ENCODE measurements around the gene MACF1. TPM values are rescaled to one million over a fixed set of nuclear protein-coding genes. Genes with fewer than 3 reads are reported as not detected.

MACF1 gene
- total RNA-seq, 1 experiment from 2014 or later: 134 TPM

GRCh38 chr1:39401106-39401505 is 196.6 kb downstream of the MACF1 start:
- in situ Hi-C loops (cut with HindIII; ENCODE audit: low sequenced_read_pairs): no loop called here
- DNase-seq (ENCODE audit: low spot score): no peak

GRCh38 chr1:39404876-39405275 is 200.4 kb downstream of the MACF1 start:
- in situ Hi-C loops (cut with HindIII; ENCODE audit: low sequenced_read_pairs): no loop called here
- DNase-seq (ENCODE audit: low spot score): no peak

- DNase-seq (ENCODE audit: low spot score): no peak
These were observed 200.9 kb downstream of the MACF1 start for GRCh38 chr1:39405358-39405757.

DNA sequence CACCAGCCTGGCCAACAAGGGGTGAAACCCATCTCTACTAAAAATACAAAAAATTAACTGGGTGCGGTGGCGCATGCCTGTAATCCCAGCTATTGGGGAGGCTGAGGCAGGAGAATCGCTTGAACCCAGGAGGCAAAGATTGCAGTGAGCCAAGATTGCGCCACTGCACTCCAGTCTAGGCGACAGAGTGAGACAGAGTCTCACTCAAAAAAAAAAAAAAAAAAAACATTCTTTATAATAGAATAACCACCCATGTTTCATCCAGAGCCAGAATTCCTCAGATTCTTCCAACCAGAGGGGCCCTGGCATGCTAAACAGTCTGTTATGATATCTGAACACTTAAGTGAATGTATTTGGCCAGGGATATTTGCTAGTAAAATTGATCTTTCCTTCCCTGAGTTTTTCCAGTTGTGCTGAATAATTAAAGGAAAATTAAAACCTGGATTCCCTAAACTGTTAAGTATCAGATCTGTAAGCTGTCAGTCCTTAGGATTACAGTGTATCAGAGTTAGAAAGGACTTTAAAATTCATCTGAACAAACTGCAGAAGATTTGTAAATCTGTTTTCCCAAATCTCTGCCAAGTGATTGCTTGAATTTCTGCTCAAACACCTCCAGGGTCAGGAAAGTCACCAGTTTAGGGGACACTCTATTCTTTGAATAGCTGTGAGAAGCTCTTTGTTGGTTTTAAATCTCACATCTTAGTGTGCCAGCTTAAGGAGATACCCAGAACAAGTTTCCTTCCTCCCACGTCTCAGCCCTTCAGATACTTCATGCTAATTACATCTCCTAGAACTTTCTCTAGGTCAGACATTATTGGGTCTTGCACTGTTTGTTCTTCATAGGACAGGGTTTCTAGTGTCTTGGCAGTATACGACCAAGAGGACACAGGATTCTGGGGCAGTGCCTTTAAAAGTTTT is 202.3 kb downstream of the MACF1 start:
- in situ Hi-C loops (cut with HindIII; ENCODE audit: low sequenced_read_pairs): no loop called here
- DNase-seq (ENCODE audit: low spot score): no peak

More at GRCh38 chr1:39405358-39405757, 200.9 kb downstream of the MACF1 start:
- in situ Hi-C loops (cut with HindIII; ENCODE audit: low sequenced_read_pairs): no loop called here

GRCh38 chr1:39407510-39407895 is 203.0 kb downstream of the MACF1 start:
- in situ Hi-C loops (cut with HindIII; ENCODE audit: low sequenced_read_pairs): no loop called here

GRCh38 chr1:39407896-39408640 is 203.6 kb downstream of the MACF1 start:
- in situ Hi-C loops (cut with HindIII; ENCODE audit: low sequenced_read_pairs): no loop called here
- DNase-seq (ENCODE audit: low spot score): no peak

More at GRCh38 chr1:39407510-39407895, 203.0 kb downstream of the MACF1 start:
- no peak for DNase-seq (ENCODE audit: low spot score)

DNA sequence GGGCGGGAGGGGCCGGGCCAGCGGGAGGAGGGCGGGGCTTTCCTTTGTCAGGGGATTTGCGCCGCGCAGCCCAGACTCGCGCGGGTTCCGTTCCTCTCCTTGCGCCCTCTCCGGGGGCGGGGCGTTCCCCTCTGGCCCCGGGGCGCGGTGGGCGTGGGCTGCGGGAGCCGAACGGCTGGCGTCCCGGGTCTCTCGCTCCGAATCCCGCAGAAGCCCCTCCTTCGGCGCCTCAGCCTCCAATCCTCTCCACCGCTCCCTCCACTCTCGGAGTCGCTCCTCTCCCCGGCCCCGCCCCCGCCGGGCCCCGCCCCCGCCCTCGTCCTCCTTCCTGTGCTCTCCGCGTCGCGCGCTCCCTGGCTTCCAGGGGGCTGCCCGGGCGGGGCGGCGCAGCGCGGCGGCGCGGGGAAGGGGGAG is 204.2 kb downstream of the MACF1 start:
- in situ Hi-C loops (cut with HindIII; ENCODE audit: low sequenced_read_pairs): no loop called here
- DNase-seq (ENCODE audit: low spot score): peak; percentile 93

DNA sequence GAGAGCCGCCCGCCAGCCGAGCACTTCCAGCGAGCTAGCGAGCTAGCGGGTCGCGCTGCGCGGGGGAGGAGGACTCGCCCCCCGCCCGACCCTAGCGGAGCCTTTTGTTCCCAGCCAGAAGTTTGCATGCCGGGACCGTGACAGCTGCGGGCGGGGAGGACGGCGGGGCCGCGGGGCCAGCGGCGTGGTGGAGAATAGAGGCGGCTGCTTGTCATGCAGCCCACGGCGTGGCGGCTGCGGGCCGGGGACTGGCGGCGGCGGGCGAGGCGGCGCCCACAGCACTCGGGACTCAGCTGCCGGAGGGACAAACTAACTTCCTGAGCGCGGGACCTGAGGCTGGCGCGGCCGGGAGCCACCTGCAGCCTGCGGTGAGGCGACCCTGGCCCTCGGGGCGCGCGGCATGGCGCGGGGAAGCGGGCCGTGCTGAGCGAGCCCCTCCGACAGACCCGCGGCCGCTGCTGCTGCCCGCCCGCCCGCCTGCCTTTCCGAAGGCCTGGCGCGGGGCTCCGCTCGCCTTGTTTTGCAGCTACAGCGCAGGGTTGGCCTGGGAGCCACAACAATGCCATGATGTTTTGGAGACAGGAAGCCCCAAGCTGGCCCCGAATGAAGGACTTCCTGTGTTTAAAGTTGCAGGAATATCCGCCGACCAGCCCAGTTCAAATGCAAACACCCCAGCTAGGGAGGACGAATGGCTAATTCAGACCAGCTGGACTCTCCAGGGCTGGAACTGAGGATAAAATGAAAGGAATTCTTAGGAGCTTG is 204.7 kb downstream of the MACF1 start:
- in situ Hi-C loops (cut with HindIII; ENCODE audit: low sequenced_read_pairs): no loop called here
- peak; percentile 45 for DNase-seq (ENCODE audit: low spot score)

- in situ Hi-C loops (cut with HindIII; ENCODE audit: low sequenced_read_pairs): no loop called here
- DNase-seq (ENCODE audit: low spot score): peak; percentile 43
These were observed 206.5 kb downstream of the MACF1 start for GRCh38 chr1:39410915-39411436.

DNA sequence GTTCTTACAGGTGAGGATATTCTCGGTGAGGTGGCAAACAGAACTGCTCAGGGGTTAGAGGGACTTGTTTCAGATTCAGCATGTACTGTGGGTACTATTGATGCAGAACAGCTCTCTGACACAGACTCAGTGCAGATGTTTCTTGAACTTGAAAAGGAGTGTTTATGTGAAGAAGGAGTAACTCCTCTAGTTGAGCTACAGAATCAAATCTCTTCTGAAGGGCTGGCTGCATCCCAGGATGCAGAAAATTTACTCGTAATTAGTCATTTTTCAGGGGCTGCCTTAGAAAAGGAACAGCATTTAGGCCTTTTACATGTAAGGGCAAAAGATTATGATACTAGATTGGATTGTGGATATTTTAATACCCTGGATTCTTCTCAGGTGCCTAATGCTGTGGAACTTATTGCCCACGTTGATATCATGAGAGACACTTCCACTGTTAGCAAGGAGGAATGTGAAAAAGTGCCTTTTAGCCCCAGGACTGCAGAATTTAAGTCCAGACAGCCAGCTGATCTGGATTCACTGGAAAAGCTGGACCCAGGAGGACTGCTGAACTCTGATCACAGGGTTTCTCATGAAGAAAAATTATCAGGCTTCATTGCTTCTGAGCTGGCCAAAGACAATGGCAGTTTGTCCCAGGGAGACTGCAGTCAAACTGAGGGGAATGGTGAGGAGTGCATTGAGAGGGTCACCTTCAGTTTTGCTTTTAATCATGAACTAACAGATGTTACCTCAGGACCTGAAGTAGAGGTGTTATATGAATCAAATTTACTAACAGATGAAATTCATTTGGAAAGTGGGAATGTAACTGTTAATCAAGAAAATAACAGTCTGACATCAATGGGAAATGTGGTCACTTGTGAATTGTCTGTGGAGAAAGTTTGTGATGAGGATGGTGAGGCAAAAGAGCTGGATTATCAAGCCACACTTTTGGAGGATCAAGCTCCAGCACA is 207.3 kb downstream of the MACF1 start:
- in situ Hi-C loops (cut with HindIII; ENCODE audit: low sequenced_read_pairs): no loop called here

DNA sequence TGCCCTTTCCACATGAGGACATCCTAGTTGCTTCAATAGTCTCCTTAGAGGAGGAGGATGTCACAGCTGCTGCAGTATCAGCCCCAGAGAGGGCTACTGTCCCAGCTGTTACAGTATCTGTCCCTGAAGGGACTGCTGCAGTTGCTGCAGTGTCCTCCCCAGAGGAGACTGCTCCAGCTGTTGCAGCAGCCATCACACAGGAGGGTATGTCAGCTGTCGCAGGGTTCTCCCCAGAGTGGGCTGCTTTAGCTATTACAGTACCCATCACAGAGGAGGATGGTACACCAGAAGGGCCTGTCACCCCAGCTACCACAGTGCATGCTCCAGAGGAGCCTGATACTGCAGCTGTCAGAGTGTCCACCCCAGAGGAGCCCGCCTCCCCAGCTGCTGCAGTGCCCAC is 208.4 kb downstream of the MACF1 start:
- no peak for DNase-seq (ENCODE audit: low spot score)
- in situ Hi-C loops (cut with HindIII; ENCODE audit: low sequenced_read_pairs): no loop called here

More for the DNA sequence above, 207.3 kb downstream of the MACF1 start:
- DNase-seq (ENCODE audit: low spot score): no peak

DNA sequence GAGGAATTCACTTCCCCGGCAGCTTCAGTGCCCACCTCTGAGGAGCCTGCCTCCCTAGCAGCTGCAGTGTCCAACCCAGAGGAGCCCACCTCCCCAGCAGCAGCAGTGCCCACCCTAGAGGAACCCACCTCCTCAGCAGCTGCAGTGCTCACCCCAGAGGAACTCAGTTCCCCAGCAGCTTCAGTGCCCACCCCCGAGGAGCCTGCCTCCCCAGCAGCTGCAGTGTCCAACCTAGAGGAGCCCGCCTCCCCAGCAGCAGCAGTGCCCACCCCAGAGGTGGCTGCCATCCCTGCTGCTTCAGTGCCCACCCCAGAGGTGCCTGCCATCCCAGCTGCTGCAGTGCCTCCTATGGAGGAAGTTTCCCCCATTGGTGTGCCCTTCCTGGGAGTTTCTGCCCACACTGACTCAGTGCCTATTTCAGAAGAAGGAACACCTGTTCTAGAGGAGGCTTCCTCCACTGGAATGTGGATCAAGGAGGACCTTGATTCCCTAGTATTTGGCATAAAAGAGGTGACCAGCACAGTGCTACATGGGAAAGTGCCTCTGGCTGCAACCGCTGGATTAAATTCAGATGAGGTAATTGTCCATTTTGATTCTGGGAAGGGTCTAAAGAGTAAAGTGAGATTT is 209.5 kb downstream of the MACF1 start:
- DNase-seq (ENCODE audit: low spot score): no peak
- in situ Hi-C loops (cut with HindIII; ENCODE audit: low sequenced_read_pairs): no loop called here

GRCh38 chr1:39415553-39415952 is 211.1 kb downstream of the MACF1 start:
- no peak for DNase-seq (ENCODE audit: low spot score)
- in situ Hi-C loops (cut with HindIII; ENCODE audit: low sequenced_read_pairs): no loop called here

DNA sequence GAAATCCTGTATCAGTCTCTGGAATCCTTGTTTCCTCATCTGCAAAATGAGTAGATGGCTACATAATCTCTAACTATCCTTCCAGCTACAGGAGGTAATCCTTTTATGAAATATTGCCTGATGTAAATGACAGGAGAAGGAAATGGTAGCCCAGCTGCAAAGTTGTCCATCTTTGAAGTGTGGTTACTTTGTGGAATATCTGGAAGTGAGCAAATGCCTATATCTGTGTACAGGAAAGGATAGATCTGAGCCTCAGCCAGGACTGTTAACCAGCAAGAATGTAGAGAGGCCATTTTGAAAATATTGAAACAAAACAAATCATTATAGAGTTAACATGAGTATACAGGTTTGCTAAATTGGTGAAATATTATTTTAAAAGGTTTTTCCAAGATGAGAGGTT is 212.1 kb downstream of the MACF1 start:
- in situ Hi-C loops (cut with HindIII; ENCODE audit: low sequenced_read_pairs): no loop called here

DNA sequence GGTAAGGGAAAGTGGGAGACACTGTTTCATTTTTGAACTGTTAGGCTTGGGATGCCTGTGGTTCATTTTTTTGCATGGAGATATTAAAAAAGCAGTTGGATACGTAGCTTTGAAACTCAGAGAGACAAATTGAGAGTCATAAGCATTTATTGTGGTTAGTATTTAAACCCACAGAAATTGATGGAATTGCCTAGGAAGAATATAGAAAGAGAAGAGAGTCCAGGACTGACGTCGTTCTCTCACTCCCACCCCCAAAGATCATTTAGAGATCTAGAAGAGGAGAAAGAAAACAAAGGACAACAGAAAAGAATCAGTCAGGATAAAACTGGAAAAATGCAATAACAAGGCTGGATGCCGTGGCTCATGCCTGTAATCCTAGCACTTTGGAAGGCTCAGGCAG is 213.7 kb downstream of the MACF1 start:
- DNase-seq (ENCODE audit: low spot score): no peak
- in situ Hi-C loops (cut with HindIII; ENCODE audit: low sequenced_read_pairs): no loop called here

More for the DNA sequence above, 212.1 kb downstream of the MACF1 start:
- DNase-seq (ENCODE audit: low spot score): no peak

DNA sequence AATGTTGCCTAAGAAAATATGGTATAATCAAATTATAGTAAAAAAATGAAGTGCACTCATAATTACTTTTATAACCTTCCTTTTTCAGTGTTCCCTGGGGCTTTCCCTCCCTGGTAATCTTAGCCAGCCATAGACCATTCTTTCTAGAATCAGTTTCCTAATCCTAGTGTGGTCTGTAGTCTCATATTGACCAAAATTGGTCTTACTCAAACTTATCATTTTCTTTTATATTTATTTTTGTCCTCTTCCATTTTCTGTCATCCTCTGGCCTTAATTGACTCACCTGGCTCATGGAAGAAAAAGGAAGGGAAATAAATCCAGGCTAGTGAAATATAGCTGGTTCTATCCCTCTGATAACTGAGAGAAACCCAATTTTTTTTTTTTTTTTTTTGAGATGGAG is 216.0 kb downstream of the MACF1 start:
- in situ Hi-C loops (cut with HindIII; ENCODE audit: low sequenced_read_pairs): no loop called here
- no peak for DNase-seq (ENCODE audit: low spot score)

DNA sequence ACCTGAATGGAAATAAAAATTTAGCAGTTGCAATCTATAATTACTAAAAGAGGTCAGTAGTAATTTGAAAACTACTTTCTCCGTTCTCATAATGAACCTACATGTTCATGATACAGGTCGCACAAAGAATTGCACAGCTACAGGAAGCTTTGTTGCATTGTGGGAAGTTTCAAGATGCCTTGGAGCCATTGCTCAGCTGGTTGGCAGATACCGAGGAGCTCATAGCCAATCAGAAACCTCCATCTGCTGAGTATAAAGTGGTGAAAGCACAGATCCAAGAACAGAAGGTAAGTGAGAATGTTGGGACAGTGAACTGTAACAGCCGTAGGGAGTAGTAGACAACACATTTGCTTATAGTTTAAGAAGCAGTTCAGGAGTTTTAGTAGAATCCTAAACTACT is 218.1 kb downstream of the MACF1 start:
- in situ Hi-C loops (cut with HindIII; ENCODE audit: low sequenced_read_pairs): no loop called here
- no peak for DNase-seq (ENCODE audit: low spot score)

DNA sequence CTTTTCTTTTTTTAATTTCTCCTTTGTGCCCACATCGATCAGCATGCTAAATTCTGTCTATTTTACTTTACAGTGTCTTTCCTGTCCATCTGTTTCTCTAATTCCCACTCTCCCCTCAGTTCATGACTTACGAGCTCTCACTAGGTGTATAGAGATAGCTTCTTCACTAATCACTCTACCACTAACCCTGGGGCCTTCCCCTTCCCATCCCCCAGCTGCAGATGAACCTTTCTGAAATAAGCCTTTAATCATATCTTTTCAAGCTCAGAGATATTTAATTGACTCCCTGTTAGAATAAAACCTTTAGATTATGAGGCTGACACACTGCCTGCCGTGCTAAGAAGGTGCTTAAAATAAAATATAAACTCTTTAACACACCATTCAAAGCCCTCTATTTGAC is 220.7 kb downstream of the MACF1 start:
- in situ Hi-C loops (cut with HindIII; ENCODE audit: low sequenced_read_pairs): no loop called here
- DNase-seq (ENCODE audit: low spot score): no peak
